Transverse colon (tissue), 4 donors: ENCODE results near the gene TCEAL8. TPM values are rescaled to one million over a fixed set of nuclear protein-coding genes. Genes with fewer than 3 reads are reported as not detected.

ENCODE experiments used
- DNase-seq: peaks from one replicate; pipeline ENCODE4 v3.0.0-alpha.2; 2019
- H3K27ac ChIP-seq, 4 donors: fragments of 200-600 bp; sonication (generic); 2 replicates each; pipeline ENCODE4 v1.5.1; 2016 to 2018; ENCODE audit warnings: inconsistent platforms in 4 of 4
- H3K27me3 ChIP-seq: fragments of 200-600 bp; sonication (generic); 2 replicates; pipeline ENCODE4 v1.5.1; 2017; ENCODE audit warnings: inconsistent platforms
- H3K36me3 ChIP-seq, 4 donors: fragments of 200-600 bp; sonication (generic); 2 replicates each; pipeline ENCODE4 v1.5.1; 2017 to 2019; ENCODE audit warnings: inconsistent platforms in 4 of 4
- H3K4me1 ChIP-seq, 4 donors: fragments of 200-600 bp; sonication (generic); 2 replicates each; pipeline ENCODE4 v1.5.1; 2017 to 2020; ENCODE audit warnings: inconsistent platforms in 4 of 4
- H3K4me3 ChIP-seq, 4 donors: fragments of 200-600 bp; sonication (generic); 1 replicate in 1 of 4; 2 replicates in 3 of 4; pipeline versions ENCODE4 v1.5.1 to v1.6.1; 2017 to 2019; ENCODE audit warnings: inconsistent platforms in 4 of 4
- H3K9me3 ChIP-seq, 2 donors: fragments of 200-600 bp; sonication (generic); 2 replicates each; pipeline ENCODE4 v1.5.1; 2017 to 2019; ENCODE audit warnings: inconsistent platforms in 2 of 2
- EP300 ChIP-seq: sonication (generic); formaldehyde crosslinking; IDR thresholded peaks from one replicate; pipeline ENCODE4 v1.6.1; 2017; ENCODE audit warnings: antibody characterized with exemption, low read depth
- POLR2A ChIP-seq: fragments of 450-650 bp; IDR thresholded peaks from one replicate; pipeline ENCODE4 v1.6.1; 2016; ENCODE audit warnings: antibody characterized with exemption, mild to moderate bottlenecking, moderate library complexity
- POLR2AphosphoS5 ChIP-seq, 3 donors: sonication (generic); formaldehyde crosslinking; IDR thresholded peaks; one replicate each; pipeline ENCODE4 v1.6.1; 2016; ENCODE audit warnings: antibody characterized with exemption in 3 of 3
- WGBS, 2 donors: methylation state at CpG; one replicate each; pipeline ENCODE4 v1.1.5; 2018; ENCODE audit warnings: low coverage in 1 of 2; 5-methylcytosine and 5-hydroxymethylcytosine counted together
- in situ Hi-C, 4 donors: fragments of 200-750 bp; cut with MboI; loops; one replicate each; pipeline versions ENCODE4 v1.15.0 to v1.15.1; 2017; ENCODE audit warnings: low sequenced_read_pairs in 3 of 4, low pct_ligation_motif_present in 1 of 4, low pct_unique_long_range_greater_than_20kb in 1 of 4
- intact Hi-C: fragments of 100-400 bp; cut with DNase I; formaldehyde crosslinking; loops from one replicate; pipeline ENCODE4 v1.15.1; 2023; ENCODE audit warnings: low total_unique reads
- total RNA-seq, 4 donors: library from RNA; depleted of rRNA; stranded (reverse); fragments of >200 nt; gene quantifications; one replicate each; pipeline ENCODE4 v1.1.0, GENCODE V29; 2016
- TF ChIP-seq, protein P1 (sequence below), 5 experiments: fragments of 200-600 bp in 3 of 5; fragments of 450-650 bp in 2 of 5; sonication (generic) in 3 of 5; IDR thresholded peaks; 1 replicate in 2 of 5; 2 replicates in 3 of 5; pipeline ENCODE4 v1.5.1; 2016 to 2017; ENCODE audit warnings: antibody characterized with exemption in 5 of 5, inconsistent platforms in 3 of 5, mild to moderate bottlenecking in 2 of 5, moderate library complexity in 1 of 5

Gene TCEAL8, protein sequence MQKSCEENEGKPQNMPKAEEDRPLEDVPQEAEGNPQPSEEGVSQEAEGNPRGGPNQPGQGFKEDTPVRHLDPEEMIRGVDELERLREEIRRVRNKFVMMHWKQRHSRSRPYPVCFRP
- 10 to 100 TPM in 2 of 4 donors, 1 to 10 TPM in 2; 8.0 to 41.4 (median 20.8) TPM for total RNA-seq

DNA sequence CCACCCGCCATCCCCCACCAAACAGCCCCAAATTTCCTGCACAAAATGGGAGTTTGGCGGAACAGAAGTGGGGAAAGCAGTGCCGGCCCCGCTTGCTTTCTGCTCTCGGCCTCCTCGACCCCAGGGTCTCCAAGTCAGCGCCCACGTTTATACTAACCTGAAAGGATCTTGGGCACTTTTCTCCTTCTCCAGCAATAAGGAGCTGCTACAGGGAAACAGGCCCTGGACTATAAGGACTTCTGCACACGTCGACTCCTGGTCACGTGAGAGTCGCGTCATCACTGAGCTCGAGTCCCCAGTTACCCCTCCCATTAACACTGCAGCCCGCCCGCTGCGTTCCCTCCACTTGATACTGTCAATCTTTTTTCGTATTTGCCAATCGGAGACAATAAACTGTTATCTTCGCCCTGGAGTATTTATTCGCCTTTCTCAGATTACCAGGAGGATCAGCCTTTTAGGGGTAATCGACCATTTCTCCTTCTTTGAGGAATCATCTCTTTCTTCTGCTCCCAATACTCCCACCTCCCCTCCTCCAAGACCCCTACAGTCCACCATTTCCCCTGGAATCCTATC, at the start of gene TCEAL8:
Gene TCEAL8, minus strand, starts transcription at position 235 of the 573 bp plus-strand sequence. CDS start 1,176 bp downstream, outside the sequence.
- H3K4me1 ChIP-seq = peaks cover 0 to 9% (median 0%) of the 10 kb centered on the region in 4 donors
- no peak for TF ChIP-seq EP300
- TF ChIP-seq, protein P1, sequence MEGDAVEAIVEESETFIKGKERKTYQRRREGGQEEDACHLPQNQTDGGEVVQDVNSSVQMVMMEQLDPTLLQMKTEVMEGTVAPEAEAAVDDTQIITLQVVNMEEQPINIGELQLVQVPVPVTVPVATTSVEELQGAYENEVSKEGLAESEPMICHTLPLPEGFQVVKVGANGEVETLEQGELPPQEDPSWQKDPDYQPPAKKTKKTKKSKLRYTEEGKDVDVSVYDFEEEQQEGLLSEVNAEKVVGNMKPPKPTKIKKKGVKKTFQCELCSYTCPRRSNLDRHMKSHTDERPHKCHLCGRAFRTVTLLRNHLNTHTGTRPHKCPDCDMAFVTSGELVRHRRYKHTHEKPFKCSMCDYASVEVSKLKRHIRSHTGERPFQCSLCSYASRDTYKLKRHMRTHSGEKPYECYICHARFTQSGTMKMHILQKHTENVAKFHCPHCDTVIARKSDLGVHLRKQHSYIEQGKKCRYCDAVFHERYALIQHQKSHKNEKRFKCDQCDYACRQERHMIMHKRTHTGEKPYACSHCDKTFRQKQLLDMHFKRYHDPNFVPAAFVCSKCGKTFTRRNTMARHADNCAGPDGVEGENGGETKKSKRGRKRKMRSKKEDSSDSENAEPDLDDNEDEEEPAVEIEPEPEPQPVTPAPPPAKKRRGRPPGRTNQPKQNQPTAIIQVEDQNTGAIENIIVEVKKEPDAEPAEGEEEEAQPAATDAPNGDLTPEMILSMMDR (IDR thresholded peaks at IDR 0.05) = no peak
- TF ChIP-seq POLR2AphosphoS5 (IDR thresholded peaks at IDR 0.05) = peak; percentile 81 to 83 (median 81)
- TF ChIP-seq POLR2A = peak; percentile 63
- 0 to 33% methylated on average over 8 to 22 of the region's 22 CpGs for WGBS, 2 donors
- peak within 1 kb of the TSS; percentile 30 to 72 (median 54) for H3K4me3 ChIP-seq
- peak within 1 kb of the TSS; percentile 80 to 92 (median 90) for H3K27ac ChIP-seq
- H3K9me3 ChIP-seq = no peaks in the 10 kb centered on the region
- in situ Hi-C loops = no loop called here
- H3K27me3 ChIP-seq = no peaks in the 10 kb centered on the region
- DNase-seq = peak; percentile 82
- intact Hi-C loops = no loop called here
- H3K36me3 ChIP-seq = no peaks in the 10 kb centered on the region

DNA sequence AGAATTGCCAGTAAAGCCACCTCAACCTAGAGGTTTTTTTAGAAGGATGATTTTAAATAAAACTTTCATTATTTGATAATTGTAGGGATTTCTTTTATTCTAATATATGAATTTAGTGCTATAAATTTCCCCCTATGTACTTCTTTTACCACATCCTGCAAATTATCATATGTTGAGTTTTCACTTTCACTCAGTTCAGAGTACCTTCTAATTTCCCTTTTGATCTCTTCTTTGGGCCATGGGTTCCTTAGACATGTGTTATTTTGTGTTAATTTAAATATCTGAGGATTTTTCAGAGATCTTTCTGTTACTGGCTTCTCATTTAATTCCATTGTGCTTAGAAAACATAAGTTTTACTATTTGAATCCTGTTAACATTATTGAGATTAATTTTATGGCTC, 49.8 kb upstream of the TCEAL8 start:
- TF ChIP-seq POLR2AphosphoS5 (IDR thresholded peaks at IDR 0.05) (no peak), POLR2A (no peak)
- in situ Hi-C loops (no loop called here), intact Hi-C loops (no loop called here)
- no peaks in the 10 kb centered on the region for H3K9me3 ChIP-seq
- H3K27me3 ChIP-seq = no peaks in the 10 kb centered on the region
- no peak for DNase-seq
- no peaks in the 10 kb centered on the region for H3K4me1 ChIP-seq
- no peaks in the 10 kb centered on the region for H3K36me3 ChIP-seq
- H3K4me3 ChIP-seq = no peak overlapping the region
- H3K27ac ChIP-seq = no peak overlapping the region

DNA sequence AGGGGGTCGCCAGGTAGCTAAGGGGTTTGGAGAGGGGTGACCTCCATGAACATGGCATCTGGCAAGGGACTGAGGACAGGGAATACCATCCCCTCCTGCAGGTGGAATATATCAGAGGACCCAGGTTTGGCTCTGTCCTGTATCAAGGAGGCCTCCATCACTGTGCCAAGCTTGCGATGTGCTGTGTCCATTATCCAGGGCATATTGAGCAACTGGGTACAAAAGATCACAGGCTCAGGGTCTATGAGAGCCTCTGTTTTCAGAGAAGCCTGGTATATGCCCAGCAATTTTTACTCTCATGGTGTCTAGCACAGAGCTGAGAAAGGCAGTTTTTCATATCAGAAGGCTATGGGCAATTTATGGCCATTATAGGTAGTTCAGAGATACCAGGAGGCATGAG, 38.2 kb upstream of the TCEAL8 start:
- Histone ChIP-seq H3K27ac (no peak overlapping the region), H3K36me3 (no peaks in the 10 kb centered on the region), H3K9me3 (no peaks in the 10 kb centered on the region), H3K4me1 (no peaks in the 10 kb centered on the region), H3K27me3 (no peaks in the 10 kb centered on the region), H3K4me3 (no peak overlapping the region)
- in situ Hi-C loops = no loop called here
- DNase-seq = no peak
- TF ChIP-seq EP300 = no peak
- no peak for TF ChIP-seq POLR2A
- TF ChIP-seq, protein P1 (IDR thresholded peaks at IDR 0.05) = no peak
- WGBS, 2 donors = 73% methylated on average over 2 of the region's 2 CpGs; no CpG with 5 or more reads in 1 of the 2 donors
- intact Hi-C loops = no loop called here

DNA sequence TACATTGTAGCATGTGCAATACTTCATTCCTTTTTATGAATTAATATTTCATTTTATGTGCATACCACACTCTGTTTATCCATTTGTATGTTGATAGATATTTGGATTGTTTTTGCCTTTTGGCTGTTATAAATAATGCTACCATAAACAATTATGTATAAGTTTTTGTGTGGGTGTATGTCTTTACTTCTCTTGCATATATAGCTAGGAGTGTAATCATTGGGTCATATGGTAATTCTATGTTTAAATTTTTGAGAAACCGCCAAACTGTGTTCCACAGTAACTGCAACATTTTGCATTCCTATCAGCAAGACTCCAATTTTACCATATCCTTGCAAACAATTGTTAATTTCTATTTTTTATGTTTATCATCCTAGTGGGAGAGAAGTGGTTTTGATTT, 24.7 kb upstream of the TCEAL8 start:
- H3K4me3 ChIP-seq = no peak overlapping the region
- 80 to 100% methylated on average over 1 of the region's 1 CpG for WGBS, 2 donors
- H3K27me3 ChIP-seq = peaks cover 2% of the 10 kb centered on the region
- no peaks in the 10 kb centered on the region for H3K9me3 ChIP-seq
- in situ Hi-C loops = no loop called here
- H3K36me3 ChIP-seq = no peaks in the 10 kb centered on the region
- H3K4me1 ChIP-seq = no peaks in the 10 kb centered on the region
- H3K27ac ChIP-seq = no peak overlapping the region
- intact Hi-C loops = no loop called here
- TF ChIP-seq POLR2A = no peak
- TF ChIP-seq POLR2AphosphoS5 (IDR thresholded peaks at IDR 0.05) = no peak
- TF ChIP-seq, protein P1 (IDR thresholded peaks at IDR 0.05) = no peak
- TF ChIP-seq EP300 = no peak
- DNase-seq = no peak

DNA sequence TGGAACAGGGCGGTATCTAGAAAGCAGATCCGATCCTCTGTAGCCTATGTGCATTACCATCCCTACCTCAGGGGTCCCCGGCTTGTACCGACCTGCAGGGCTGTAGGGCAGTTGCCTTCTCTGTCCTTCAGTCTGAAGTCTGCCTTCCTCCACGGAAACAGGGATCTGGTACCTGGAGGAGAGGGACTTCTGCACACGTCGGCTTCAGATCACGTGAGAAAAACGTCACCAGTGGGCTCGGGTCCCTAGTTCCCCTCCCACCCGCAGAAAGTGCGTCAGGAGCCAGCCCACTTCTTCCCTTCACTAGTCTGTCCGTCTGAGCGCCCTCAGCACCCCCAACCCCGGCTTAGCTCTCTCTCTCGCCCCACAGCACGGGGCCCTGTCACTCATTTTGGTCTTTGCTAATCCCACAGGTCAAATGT, 21.6 kb upstream of the TCEAL8 start, which contains the start of gene TCEAL5:
Gene TCEAL5, minus strand, starts transcription at position 170 of the 422 bp plus-strand sequence. CDS start 2,187 bp downstream, outside the sequence.
- in situ Hi-C loops = no loop called here
- Histone ChIP-seq H3K4me3 (no peak within 1 kb of the TSS), H3K27me3 (peaks cover 2% of the 10 kb centered on the region), H3K9me3 (no peaks in the 10 kb centered on the region), H3K27ac (no peak within 1 kb of the TSS), H3K36me3 (no peaks in the 10 kb centered on the region), H3K4me1 (no peaks in the 10 kb centered on the region)
- no peak for DNase-seq
- 0 to 35% methylated on average over 3 to 17 of the region's 17 CpGs for WGBS, 2 donors
- intact Hi-C loops = no loop called here
- TF ChIP-seq POLR2A = no peak
